Measurements from ENCODE around the gene ZNF496.
"Not testable (repeated sequence)": the region's sequence is repeated elsewhere in the genome, so short reads cannot be mapped to it uniquely, and the experiment has no call there.

The ZNF496 gene

DNA sequence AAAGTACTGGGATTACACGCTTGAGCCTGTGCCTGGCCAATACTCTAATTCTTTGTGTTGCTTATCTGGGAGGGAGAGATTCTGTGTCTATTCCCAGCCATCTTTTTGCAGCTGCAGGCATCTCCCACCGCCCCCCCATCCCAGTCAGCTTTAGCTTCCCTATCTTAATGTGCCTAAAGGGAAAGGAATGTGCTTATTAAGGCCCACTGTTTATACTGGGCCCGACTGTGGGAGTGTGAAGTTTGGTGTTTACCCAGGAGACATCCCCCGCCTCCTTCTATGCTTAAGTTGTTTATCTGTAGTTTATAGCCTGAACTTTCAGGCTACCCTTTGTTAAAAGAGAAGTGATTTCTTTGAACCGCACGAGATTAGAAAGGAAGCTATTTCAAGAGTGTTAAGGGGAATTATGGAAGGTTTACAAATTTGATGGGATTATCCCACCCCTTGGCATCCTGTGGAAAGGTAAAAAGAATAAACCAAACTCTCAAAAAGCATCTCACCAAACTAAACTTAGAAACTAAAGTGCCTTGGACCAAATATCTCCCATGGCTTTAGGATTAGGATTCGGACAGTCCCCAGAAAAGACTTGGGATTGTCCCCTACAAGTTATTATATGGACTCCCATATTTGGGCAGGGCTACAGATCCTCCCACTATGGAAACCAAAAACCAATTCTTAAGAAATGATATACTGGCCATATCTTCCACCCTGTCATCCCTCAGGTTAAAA, 25.5 kb upstream of the ZNF496 start:
- TF ChIP-seq, protein P1, sequence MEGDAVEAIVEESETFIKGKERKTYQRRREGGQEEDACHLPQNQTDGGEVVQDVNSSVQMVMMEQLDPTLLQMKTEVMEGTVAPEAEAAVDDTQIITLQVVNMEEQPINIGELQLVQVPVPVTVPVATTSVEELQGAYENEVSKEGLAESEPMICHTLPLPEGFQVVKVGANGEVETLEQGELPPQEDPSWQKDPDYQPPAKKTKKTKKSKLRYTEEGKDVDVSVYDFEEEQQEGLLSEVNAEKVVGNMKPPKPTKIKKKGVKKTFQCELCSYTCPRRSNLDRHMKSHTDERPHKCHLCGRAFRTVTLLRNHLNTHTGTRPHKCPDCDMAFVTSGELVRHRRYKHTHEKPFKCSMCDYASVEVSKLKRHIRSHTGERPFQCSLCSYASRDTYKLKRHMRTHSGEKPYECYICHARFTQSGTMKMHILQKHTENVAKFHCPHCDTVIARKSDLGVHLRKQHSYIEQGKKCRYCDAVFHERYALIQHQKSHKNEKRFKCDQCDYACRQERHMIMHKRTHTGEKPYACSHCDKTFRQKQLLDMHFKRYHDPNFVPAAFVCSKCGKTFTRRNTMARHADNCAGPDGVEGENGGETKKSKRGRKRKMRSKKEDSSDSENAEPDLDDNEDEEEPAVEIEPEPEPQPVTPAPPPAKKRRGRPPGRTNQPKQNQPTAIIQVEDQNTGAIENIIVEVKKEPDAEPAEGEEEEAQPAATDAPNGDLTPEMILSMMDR (conservative IDR thresholded peaks at IDR 0.05; ENCODE audit: low read depth, low read length): no peak
- no peak for DNase-seq (ENCODE audit: low read depth)
- no peak overlapping the region for H3K4me3 ChIP-seq (ENCODE audit: low read length)

DNA sequence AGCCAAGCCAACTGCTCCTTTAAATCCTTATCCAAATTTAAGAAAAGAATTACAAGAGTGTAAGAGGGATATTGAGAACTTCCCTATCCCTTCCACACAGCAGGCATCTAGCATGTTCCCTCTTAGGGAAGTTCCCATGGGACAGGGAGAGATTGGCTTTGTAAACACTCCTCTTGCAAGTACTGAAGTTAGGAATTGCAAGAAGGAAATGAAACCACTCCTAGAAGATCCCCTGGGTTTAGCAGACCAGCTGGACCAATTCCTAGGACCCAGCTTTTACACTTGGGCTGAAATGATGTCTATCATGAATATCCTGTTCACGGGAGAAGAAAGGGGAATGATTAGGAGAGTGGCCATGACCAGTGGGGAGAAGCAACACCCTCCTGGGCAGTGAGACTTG, 23.5 kb upstream of the ZNF496 start:
- not testable (repeated sequence) for DNase-seq (ENCODE audit: low read depth); H3K4me3 ChIP-seq (ENCODE audit: low read length)

DNA sequence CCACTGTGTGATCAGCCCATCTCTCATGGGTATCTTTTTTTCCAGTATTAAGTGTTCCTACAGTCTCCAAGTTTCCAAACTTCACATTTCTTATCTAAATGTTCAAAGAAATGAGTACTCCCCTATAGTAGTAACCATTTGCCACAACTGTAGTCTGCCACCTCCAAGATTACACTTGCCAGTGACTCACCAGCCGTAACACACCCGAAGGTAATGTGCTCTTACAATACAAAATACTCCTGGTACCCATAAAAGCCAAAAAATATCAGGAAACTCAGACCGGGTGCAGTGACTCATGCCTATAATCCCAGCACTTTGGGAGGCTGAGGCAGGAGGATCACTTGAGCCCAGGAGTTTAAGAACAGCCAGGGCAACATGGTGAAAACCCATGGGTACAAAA, 20.5 kb upstream of the ZNF496 start:
- TF ChIP-seq, protein P1 (conservative IDR thresholded peaks at IDR 0.05; ENCODE audit: low read depth, low read length): no peak
- DNase-seq (ENCODE audit: low read depth): no peak
- no peak overlapping the region for H3K4me3 ChIP-seq (ENCODE audit: low read length)

DNA sequence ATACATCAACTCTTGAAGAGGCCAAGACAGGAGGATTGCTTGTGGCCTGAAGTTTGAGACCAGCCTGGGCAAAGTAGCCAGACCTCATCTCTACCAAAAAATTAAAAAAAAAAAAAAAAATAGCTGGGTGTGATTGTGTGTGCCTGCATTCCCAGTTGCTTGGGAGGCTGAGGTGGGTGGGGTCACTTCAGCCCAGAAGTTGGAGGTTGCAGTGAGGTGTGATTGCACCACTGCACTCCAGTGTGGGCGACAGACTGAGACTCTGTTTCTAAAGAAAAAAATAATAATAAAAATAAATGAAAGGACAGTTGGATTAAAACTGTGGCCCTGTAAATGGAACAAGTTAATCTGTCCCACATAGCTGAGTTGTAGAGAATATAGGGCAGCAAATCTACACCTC, 18.9 kb upstream of the ZNF496 start:
- DNase-seq (ENCODE audit: low read depth): no peak
- TF ChIP-seq, protein P1 (conservative IDR thresholded peaks at IDR 0.05; ENCODE audit: low read depth, low read length): no peak
- H3K4me3 ChIP-seq (ENCODE audit: low read length): no peak overlapping the region

DNA sequence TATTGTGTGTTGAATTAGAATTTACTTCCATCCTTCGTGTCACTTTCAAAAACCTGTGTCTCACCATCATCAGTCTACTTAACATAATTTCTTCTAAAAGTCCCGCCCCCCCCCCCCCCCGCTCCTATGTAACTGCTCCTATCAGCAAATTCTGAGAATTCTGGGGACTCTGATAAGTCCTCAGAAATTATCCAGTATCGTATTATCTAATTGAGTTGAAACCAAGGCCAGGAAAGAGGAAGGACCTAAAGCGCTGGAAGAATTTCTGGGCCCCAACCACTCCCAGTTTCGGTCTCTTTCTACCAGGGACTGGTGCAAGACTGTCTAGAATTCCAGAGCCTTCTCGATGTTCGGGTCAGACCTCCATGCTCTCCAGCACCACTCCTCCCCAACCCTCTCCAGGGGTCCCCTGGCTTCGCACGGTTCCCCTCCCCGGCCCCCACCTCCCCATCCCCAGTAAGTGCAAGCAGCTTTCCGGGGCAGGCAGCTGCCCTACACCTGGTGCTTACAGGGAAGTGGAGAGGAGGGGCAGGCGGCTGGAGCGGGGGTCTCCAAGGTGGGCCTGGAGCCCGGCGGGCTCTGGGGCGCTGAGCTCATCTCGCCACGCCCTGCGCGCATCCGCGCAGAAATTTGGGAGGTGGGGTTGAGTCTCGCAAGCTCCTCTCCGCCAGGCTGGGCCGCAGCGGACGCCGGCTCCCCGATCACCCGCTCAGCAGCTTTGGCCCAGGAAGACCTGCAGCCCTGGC, 16.0 kb upstream of the ZNF496 start:
- no peak overlapping the region for H3K4me3 ChIP-seq (ENCODE audit: low read length)
- no peak for DNase-seq (ENCODE audit: low read depth)
- TF ChIP-seq, protein P1 (conservative IDR thresholded peaks at IDR 0.05; ENCODE audit: low read depth, low read length): no peak

DNA sequence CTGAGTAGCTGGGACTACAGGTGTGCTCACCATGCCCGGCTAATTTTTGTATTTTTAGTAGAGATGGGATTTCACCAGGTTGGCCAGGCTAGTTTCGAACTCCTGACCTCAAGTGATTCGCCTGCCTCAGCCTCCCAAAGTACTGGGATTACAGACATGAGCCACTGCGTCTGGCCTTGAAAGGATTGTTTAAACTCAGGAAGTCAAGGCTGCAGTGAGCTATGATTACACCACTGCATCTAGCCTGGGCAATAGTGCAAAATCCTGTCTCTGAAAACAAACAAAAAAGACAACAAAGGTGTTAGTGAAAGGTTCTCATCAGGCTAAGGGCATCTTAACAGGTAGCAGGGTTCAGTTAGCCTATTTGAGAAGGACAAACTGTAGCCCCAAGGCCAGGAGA, 14.2 kb upstream of the ZNF496 start:
- TF ChIP-seq, protein P1 (conservative IDR thresholded peaks at IDR 0.05; ENCODE audit: low read depth, low read length): no peak
- no peak for DNase-seq (ENCODE audit: low read depth)

DNA sequence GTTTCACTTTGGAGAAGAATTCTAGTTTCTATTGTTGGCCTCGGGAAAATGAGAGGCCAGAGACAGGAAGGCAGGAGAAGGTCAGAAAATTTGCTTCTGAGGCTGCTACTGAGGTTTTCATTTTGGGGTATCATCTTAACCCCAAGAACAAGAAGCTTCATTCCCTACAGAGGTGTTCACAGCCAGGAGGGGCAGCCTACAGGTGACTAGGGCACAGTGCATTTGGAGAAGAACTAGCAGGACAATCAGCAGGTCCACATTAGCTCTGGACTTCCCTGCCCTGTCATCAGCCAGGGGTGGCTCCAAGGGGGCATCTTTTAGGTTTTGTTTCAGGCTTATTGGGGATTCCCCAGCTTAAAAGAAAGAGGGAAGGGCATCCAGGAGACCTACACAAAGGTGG, 12.1 kb upstream of the ZNF496 start:
- DNase-seq (ENCODE audit: low read depth): no peak
- TF ChIP-seq, protein P1 (conservative IDR thresholded peaks at IDR 0.05; ENCODE audit: low read depth, low read length): no peak
- no peak overlapping the region for H3K4me3 ChIP-seq (ENCODE audit: low read length)

More for the DNA sequence above, 14.2 kb upstream of the ZNF496 start:
- no peak overlapping the region for H3K4me3 ChIP-seq (ENCODE audit: low read length)

Measured in retinal pigment epithelial cell (primary cell).